DMS79 treated with DMSO at 0.1 percent for 48 hours (cell line): ENCODE measurements around the gene TEDC1.
"Not testable (repeated sequence)": the region's sequence is repeated elsewhere in the genome, so short reads cannot be mapped to it uniquely, and the experiment has no call there.

Experiments
- DNase-seq: peaks from one replicate; lab custom pipeline; 2025; lab: John Stamatoyannopoulos, UW

Gene TEDC1

DNA sequence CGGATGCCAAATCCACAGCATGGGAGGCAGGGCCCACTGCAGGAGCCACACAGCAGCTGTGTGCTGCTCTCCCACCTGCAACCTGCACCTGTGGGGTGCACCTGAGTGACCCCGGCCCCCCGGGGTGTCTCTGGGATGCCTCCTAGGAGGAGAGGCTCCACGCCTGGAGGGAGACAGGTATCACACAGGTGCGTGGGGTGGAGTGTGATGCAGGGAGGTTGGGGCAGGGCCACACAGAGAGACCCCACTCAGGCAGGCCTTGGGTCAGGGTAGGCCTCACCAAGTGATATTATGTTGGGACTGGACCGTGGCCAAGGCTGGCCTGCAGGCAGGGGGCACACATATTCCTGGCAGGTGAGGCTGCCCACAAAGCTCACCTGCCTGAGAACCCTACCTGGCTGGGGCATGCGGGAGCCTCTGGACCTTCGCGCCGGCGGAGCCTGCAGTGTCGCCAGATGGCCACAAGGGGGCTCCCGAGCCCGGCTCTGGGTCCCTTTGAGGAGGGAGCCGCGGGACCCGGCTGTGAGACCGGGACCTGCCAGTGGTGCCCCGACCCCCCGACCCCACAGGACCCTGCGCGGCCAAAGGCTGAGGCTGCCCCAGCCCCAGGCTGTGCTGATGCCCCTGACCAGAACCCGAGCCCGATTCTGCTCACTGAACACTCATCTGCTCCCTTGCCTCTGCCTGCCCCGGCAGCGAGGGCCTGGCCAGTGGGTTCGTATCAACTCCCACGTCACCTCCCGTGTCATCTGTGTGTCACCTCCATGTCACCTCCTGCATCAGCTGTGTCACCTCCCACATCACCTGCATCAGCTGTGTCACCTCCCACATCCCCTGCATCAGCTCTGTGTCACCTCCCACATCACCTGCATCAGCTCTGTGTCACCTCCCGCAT lies 46.8 kb downstream of the TEDC1 start:
- peak; percentile 61 for DNase-seq

DNA sequence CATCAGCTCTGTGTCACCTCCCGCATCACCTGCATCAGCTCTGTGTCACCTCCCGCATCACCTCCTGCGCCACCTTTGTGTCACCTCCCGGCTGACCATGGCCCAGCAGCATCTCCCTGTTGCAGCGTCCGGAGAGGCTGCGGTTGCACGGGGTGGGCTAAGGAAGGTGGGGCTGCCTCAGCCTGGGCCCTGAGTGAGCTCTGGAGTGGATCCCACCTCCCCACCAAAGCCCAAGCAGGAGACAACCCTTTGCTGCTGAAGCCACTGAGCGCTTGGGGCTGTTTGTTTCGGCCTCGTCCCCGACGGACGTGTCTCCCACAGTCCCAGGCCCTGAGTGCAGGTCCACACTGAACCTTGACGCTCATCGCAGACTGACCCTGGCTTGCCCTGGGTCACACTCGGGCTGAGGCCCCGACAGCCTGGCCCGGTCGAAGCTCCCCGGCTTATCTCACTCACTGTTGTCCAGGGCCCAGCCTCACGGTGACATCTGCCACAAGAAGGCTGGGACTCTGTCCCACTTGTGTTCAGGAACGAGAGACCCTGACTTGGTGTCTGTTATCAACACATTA lies 47.5 kb downstream of the TEDC1 start:
- DNase-seq = no peak

DNA sequence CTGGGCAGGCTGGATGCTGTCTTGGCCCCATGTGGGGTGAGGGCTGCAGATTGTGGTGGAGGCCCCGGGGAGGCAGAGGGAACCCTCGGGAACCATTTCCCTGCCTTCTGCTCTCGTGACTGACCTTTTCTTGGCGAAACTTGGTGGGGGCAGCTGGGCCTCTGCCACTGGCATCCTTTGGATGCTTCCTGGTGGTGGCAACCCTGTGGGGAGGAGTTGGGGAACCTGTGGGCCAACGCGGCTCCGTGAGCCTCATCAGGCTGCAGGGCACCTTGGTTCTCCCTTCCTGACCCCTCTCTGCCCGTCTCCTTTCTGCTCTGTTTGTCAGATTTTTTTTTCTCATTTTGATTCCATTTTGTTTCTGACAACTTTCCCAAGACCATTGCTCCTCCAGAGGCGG lies 49.8 kb downstream of the TEDC1 start:
- DNase-seq = no peak

DNA sequence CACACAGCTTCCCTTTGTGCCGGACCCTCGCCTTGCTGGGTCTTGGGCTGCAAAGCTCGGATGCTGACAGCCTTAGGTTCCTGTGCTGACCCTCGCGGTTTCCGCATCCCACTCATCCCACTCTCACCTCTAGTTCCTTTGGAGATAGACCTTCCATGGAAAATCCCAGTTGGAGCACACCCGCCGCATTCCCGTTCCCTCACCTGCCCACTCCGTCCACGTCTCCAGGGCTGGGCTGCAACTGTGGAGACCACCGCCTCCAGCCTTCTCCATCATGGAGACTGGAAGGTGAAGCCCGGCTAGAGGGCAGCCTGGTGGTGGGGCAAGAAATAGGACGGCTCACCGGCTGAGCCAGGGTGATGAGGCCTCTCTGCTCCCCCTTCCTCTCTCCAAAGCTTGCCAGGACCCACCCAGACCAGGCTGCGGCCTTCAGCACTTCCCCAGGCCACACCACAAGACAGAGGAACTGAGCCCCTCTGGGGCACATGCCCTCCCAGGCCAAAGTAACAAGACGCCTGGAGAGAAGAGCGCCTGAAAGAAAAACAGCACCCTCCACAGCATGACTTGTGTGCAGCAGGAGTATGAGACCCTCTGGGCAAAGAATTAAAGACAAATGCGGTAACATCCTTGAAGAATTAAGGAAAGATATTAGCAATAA lies 50.3 kb downstream of the TEDC1 start:
- DNase-seq = no peak

DNA sequence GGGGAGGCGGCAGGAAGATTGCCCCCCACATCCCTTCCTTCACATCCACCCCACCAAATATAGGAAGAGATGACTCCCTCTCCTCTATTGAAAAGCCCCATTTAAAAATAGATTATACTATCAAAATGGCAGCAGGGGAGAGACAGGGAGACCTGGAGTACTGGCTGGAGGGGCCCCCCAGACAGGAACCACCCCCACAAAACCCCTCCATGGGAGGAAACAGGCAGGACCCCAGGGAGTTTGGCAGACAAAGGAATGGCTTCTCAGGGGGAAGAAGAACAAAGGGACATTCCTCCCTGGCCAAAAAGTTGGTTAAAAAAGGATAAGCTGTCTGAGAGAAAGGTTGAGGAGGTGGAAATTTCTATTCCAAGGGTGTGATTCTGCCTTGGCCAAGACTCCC lies 54.6 kb downstream of the TEDC1 start:
- not testable (repeated sequence) for DNase-seq

DNA sequence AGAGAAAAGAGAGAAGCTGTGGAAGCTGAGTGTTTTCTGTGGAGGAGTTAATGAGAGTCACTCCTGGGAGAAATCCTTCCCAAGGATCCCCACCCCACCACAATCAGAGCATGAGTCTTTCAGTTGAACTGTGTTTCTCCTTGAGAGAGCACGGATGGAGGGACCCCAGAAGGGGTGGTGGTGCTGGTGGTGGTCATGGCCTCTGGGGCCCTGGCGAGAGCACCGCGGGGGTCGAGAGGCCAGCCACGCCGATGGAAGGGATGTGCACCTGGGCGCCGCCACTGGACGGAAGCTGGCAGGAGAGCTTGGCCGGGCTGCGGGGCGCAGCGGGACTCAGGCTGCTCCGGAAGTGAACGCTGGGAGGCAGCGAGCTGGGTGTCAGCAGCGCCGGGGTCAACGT lies 55.4 kb downstream of the TEDC1 start:
- not testable (repeated sequence) for DNase-seq

DNA sequence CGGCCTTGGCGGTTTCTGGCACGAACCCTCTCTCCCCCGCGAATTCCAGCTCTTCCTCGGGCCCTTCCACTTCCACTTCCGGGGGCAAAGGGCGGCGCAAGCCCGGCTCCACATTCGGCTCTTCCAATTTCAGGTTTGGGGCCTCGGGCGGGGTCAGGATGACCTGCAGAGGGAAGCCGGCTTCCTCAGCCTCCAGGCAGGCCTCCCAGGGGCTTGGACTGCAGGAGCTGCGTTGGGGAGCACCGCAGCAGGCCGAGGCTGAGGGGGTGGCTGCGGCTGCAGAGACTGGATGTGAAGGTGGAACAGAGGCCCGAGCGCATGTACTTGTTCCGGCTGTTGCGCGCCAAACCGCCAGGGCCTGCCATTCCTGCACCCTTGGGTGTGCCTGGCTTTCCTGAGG lies 56.0 kb downstream of the TEDC1 start:
- DNase-seq = not testable (repeated sequence)

DNA sequence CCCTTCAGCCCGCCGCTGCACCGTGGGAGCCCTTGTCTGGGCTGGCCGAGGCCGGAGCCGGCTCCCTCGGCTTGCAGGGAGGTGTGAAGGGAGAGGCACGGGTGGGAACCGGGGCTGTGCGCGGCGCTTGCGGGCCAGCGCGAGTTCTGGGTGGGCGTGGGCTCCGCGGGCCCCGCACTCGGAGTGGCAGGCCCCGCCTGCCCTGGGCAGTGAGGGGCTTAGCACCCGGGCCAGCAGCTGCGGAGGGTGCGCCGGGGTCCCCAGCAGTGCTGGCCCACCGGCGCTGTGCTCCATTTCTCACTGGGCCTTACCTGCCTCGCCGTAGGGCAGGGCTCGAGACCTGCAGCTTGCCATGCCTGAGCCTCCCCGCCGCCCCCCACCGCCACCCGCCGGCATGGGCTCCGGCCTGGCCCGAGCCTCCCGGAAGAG lies 56.7 kb downstream of the TEDC1 start:
- no peak for DNase-seq
